ENCODE measurements around the gene SSTR4. TPM values are rescaled to one million over a fixed set of nuclear protein-coding genes. Genes with fewer than 3 reads are reported as not detected.
A peak's percentile ranks its signal among the peaks of the same experiment; 100 is the strongest.

Gene SSTR4
- total RNA-seq, 2 experiments from 2014 or later = not detected

DNA sequence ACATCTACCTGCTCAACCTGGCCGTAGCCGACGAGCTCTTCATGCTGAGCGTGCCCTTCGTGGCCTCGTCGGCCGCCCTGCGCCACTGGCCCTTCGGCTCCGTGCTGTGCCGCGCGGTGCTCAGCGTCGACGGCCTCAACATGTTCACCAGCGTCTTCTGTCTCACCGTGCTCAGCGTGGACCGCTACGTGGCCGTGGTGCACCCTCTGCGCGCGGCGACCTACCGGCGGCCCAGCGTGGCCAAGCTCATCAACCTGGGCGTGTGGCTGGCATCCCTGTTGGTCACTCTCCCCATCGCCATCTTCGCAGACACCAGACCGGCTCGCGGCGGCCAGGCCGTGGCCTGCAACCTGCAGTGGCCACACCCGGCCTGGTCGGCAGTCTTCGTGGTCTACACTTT is 619 bp downstream of the SSTR4 start:
- DNase-seq (no peak), ATAC-seq (no peak)
- CTCF ChIA-PET = no interaction called here
- Mint-ChIP-seq H3K9me3 (ENCODE audit: insufficient read depth) (no peaks in the 10 kb centered on the region), H3K27me3 (ENCODE audit: low read depth) (peaks cover 5% of the 10 kb centered on the region), H3K4me3 (no peak overlapping the region), H3K36me3 (ENCODE audit: low read depth) (no peaks in the 10 kb centered on the region), H3K4me1 (ENCODE audit: low read depth) (no peaks in the 10 kb centered on the region), H3K27ac (no peak overlapping the region)
- POLR2A ChIA-PET = no interaction called here

DNA sequence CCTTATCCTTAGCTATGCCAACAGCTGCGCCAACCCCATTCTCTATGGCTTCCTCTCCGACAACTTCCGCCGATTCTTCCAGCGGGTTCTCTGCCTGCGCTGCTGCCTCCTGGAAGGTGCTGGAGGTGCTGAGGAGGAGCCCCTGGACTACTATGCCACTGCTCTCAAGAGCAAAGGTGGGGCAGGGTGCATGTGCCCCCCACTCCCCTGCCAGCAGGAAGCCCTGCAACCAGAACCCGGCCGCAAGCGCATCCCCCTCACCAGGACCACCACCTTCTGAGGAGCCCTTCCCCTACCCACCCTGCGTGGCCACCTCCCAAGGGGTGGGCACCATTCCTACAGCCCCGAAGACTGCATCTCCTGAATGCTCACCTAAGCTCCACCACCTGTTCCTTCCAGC is 1.3 kb downstream of the SSTR4 start:
- CTCF ChIA-PET = no interaction called here
- no peaks in the 10 kb centered on the region for H3K36me3 Mint-ChIP-seq (ENCODE audit: low read depth)
- no peak for DNase-seq
- H3K4me3 Mint-ChIP-seq = no peak overlapping the region
- no peaks in the 10 kb centered on the region for H3K9me3 Mint-ChIP-seq (ENCODE audit: insufficient read depth)
- no peaks in the 10 kb centered on the region for H3K4me1 Mint-ChIP-seq (ENCODE audit: low read depth)
- H3K27me3 Mint-ChIP-seq (ENCODE audit: low read depth) = peaks cover 3% of the 10 kb centered on the region
- ATAC-seq = no peak
- no peak overlapping the region for H3K27ac Mint-ChIP-seq
- POLR2A ChIA-PET = no interaction called here

DNA sequence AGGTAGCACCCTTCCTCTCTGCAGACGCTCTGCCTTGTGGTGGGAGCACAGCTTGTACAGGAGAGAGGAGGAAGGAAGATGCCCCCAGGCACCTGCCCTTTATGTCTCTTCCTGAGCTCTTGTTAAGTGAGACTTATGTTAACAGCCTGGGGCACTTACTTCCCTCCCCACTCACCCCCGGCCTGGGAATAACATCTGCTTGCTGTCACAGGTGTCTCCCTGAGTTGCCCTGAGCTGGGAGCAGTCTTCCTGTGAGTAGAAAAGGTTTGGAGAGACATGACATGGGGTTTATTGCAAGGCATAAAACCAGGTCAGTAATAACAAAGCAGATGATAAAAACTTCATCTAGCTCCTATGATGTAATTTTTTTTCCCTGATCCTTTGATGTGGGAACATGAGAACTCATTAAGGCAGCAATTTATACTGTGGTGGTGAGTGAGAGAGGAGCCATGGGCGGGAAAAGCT is 1.9 kb downstream of the SSTR4 start:
- Mint-ChIP-seq H3K27me3 (ENCODE audit: low read depth) (peaks cover 3% of the 10 kb centered on the region), H3K4me1 (ENCODE audit: low read depth) (no peaks in the 10 kb centered on the region), H3K36me3 (ENCODE audit: low read depth) (no peaks in the 10 kb centered on the region), H3K9me3 (ENCODE audit: insufficient read depth) (no peaks in the 10 kb centered on the region), H3K4me3 (no peak overlapping the region), H3K27ac (no peak overlapping the region)
- ChIA-PET POLR2A (no interaction called here), CTCF (no interaction called here)
- DNase-seq (no peak), ATAC-seq (no peak)

- peaks cover 7% of the 10 kb centered on the region for H3K27me3 Mint-ChIP-seq (ENCODE audit: low read depth)
- no peak overlapping the region for H3K27ac Mint-ChIP-seq
- CTCF ChIA-PET = no interaction called here
- no peaks in the 10 kb centered on the region for H3K9me3 Mint-ChIP-seq (ENCODE audit: insufficient read depth)
- no peak for ATAC-seq
- POLR2A ChIA-PET = no interaction called here
- DNase-seq = no peak
- no peaks in the 10 kb centered on the region for H3K36me3 Mint-ChIP-seq (ENCODE audit: low read depth)
- H3K4me3 Mint-ChIP-seq = no peak overlapping the region
- no peaks in the 10 kb centered on the region for H3K4me1 Mint-ChIP-seq (ENCODE audit: low read depth)
Observed at GRCh38 chr20:23039136-23039875, 4.2 kb downstream of the SSTR4 start.

- ChIA-PET POLR2A (no interaction called here), CTCF (no interaction called here)
- Mint-ChIP-seq H3K27me3 (ENCODE audit: low read depth) (peaks cover 8% of the 10 kb centered on the region), H3K36me3 (ENCODE audit: low read depth) (no peaks in the 10 kb centered on the region), H3K27ac (no peak overlapping the region), H3K4me1 (ENCODE audit: low read depth) (no peaks in the 10 kb centered on the region), H3K9me3 (ENCODE audit: insufficient read depth) (no peaks in the 10 kb centered on the region), H3K4me3 (no peak overlapping the region)
- no peak for DNase-seq
- no peak for ATAC-seq
Observed at GRCh38 chr20:23039885-23040508, 4.9 kb downstream of the SSTR4 start.

- CTCF ChIA-PET = no interaction called here
- peaks cover 2% of the 10 kb centered on the region for H3K4me1 Mint-ChIP-seq (ENCODE audit: low read depth)
Observed at GRCh38 chr20:23042270-23042669, 7.2 kb downstream of the SSTR4 start.

DNA sequence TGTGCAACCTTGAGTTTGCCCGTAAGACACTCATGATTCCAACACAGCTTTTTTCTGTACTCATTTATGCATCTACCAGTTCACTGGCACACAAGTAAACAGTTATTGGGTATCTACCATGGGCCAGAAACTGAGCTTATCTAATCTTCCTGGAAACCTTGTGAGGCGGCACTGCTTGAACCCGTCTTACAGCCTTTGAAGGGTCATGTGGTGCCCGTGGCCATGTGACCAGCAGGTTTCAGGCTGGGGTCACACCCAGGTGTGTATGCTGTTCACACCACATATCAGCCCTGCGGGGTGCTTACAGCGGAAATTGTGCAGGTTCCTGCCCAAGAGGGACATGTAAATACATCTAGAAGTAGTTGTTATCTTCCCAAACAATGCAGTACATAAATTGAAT is 8.3 kb downstream of the SSTR4 start:
- no peak overlapping the region for H3K4me3 Mint-ChIP-seq
- CTCF ChIA-PET = no interaction called here

More at GRCh38 chr20:23042270-23042669, 7.2 kb downstream of the SSTR4 start:
- ATAC-seq = no peak
- Mint-ChIP-seq H3K27ac (no peak overlapping the region), H3K36me3 (ENCODE audit: low read depth) (peaks cover 2% of the 10 kb centered on the region), H3K27me3 (ENCODE audit: low read depth) (peaks cover 19% of the 10 kb centered on the region), H3K9me3 (ENCODE audit: insufficient read depth) (no peaks in the 10 kb centered on the region), H3K4me3 (no peak overlapping the region)
- no peak for DNase-seq
- POLR2A ChIA-PET = no interaction called here

GRCh38 chr20:23046431-23046830 is 11.3 kb downstream of the SSTR4 start:
- POLR2A ChIA-PET = no interaction called here
- DNase-seq (no peak), ATAC-seq (no peak)
- Mint-ChIP-seq H3K9me3 (ENCODE audit: insufficient read depth) (no peaks in the 10 kb centered on the region), H3K4me1 (ENCODE audit: low read depth) (peaks cover 6% of the 10 kb centered on the region), H3K27me3 (ENCODE audit: low read depth) (peaks cover 46% of the 10 kb centered on the region), H3K4me3 (no peak overlapping the region), H3K27ac (no peak overlapping the region), H3K36me3 (ENCODE audit: low read depth) (peaks cover 2% of the 10 kb centered on the region)
- CTCF ChIA-PET = no interaction called here

More for the DNA sequence above, 8.3 kb downstream of the SSTR4 start:
- POLR2A ChIA-PET = no interaction called here
- Mint-ChIP-seq H3K4me1 (ENCODE audit: low read depth) (peaks cover 5% of the 10 kb centered on the region), H3K27me3 (ENCODE audit: low read depth) (peaks cover 27% of the 10 kb centered on the region), H3K36me3 (ENCODE audit: low read depth) (peaks cover 2% of the 10 kb centered on the region), H3K9me3 (ENCODE audit: insufficient read depth) (no peaks in the 10 kb centered on the region), H3K27ac (no peak overlapping the region)
- ATAC-seq (no peak), DNase-seq (no peak)

- H3K4me3 Mint-ChIP-seq = no peak overlapping the region
- DNase-seq = no peak
- POLR2A ChIA-PET = no interaction called here
Observed at GRCh38 chr20:23047001-23047737, 12.1 kb downstream of the SSTR4 start.

DNA sequence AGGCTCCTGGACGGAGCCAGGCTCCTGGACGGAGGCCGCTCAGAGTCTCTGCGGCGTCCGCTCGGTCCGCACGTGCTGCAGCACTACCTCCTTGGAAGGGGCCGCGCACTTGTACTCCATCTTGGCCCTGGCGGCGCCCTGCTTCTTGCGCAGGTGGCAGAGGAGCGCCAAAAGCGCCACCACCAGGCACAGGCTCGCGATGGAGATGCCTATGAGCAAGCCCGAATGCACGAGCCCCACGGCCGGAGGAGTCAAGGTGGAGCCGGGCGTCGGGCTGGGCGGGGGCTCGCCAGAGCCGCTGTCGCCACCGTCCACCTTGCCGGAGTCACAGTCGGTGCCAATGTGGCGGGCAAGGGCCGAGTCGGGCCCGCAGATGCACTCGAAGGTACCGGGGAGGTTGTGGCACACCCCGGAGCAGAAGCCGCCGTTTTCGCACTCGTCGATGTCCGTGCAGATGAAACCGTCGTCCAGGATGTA is 12.7 kb downstream of the SSTR4 start:
- ATAC-seq = no peak
- H3K27me3 Mint-ChIP-seq (ENCODE audit: low read depth) = peaks cover 59% of the 10 kb centered on the region
- no peak overlapping the region for H3K27ac Mint-ChIP-seq
- H3K9me3 Mint-ChIP-seq (ENCODE audit: insufficient read depth) = no peaks in the 10 kb centered on the region
- no peak for DNase-seq
- peaks cover 6% of the 10 kb centered on the region for H3K4me1 Mint-ChIP-seq (ENCODE audit: low read depth)
- peaks cover 2% of the 10 kb centered on the region for H3K36me3 Mint-ChIP-seq (ENCODE audit: low read depth)
- ChIA-PET POLR2A (no interaction called here), CTCF (no interaction called here)
- no peak overlapping the region for H3K4me3 Mint-ChIP-seq

More at GRCh38 chr20:23047001-23047737, 12.1 kb downstream of the SSTR4 start:
- H3K4me1 Mint-ChIP-seq (ENCODE audit: low read depth) = peaks cover 6% of the 10 kb centered on the region
- H3K36me3 Mint-ChIP-seq (ENCODE audit: low read depth) = peaks cover 2% of the 10 kb centered on the region
- H3K9me3 Mint-ChIP-seq (ENCODE audit: insufficient read depth) = no peaks in the 10 kb centered on the region
- no peak for ATAC-seq
- CTCF ChIA-PET = no interaction called here
- H3K27ac Mint-ChIP-seq = no peak overlapping the region
- peaks cover 53% of the 10 kb centered on the region for H3K27me3 Mint-ChIP-seq (ENCODE audit: low read depth)

DNA sequence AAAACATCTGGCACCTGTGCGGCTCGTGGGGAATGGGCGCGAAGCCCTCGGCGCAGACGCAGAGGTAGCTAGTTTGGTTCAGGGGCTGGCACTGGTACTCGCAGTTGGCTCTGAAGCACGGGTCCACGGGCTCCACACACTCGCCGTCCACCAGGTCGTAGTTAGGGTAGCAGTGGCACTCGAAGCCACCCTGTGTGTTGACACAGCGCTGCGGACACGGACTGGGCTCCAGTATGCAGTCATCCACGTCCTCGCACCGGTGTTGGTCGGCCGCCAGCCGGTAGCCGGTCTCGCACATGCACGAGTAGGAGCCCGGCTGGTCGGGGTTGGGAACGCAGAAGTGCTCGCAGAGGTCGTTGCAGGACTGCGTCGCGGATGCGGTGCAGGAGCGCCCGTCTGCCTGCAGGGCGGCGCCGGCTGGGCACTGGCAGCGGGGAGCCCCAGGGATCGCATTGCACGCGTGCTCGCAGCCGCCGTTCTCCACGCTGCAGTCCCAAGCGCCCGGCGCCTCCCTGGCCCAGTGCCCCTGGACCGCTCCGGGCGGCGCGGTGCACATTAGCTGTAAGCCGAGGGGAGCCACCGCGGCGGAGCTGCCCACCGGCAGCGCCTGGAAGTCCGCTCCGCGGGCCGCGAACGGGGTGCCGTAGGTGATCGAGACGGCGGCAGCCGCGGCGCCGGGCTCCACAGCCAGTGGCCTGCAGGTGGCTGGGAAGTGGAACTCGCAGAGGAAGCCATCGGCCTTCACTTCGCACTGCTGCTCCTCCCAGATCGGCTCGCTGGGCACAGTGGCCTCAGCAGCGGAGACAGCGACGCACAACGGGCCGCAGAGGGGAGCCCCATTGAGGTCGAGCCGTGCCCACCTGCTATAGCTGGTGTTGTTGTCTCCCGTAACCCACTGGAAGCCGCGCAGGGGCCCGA is 13.4 kb downstream of the SSTR4 start:
- POLR2A ChIA-PET = no interaction called here
- peak; percentile 56 for DNase-seq

More for the DNA sequence above, 13.4 kb downstream of the SSTR4 start:
- H3K9me3 Mint-ChIP-seq (ENCODE audit: insufficient read depth) = no peaks in the 10 kb centered on the region
- no peak overlapping the region for H3K4me3 Mint-ChIP-seq
- H3K27me3 Mint-ChIP-seq (ENCODE audit: low read depth) = peaks cover 66% of the 10 kb centered on the region
- peak; percentile 74 for ATAC-seq
- H3K4me1 Mint-ChIP-seq (ENCODE audit: low read depth) = peaks cover 6% of the 10 kb centered on the region
- H3K27ac Mint-ChIP-seq = no peak overlapping the region
- CTCF ChIA-PET = no interaction called here
- H3K36me3 Mint-ChIP-seq (ENCODE audit: low read depth) = peaks cover 2% of the 10 kb centered on the region

Data from activated CD8-positive, alpha-beta T cell treated with anti-CD3 and anti-CD28 coated beads, Interleukin-2, amount 10 ng/mL, durations not matched to agents 7 days and 5 days (primary cell).